Medulla oblongata (tissue), 1 donor: ENCODE results near the gene NFIC.
"Not testable (repeated sequence)": the region's sequence is repeated elsewhere in the genome, so short reads cannot be mapped to it uniquely, and the experiment has no call there.

ENCODE experiments used
- DNase-seq: peaks from one replicate; pipeline ENCODE4 v3.0.0-alpha.2; 2015; ENCODE audit errors: extremely low spot score

Gene NFIC

DNA sequence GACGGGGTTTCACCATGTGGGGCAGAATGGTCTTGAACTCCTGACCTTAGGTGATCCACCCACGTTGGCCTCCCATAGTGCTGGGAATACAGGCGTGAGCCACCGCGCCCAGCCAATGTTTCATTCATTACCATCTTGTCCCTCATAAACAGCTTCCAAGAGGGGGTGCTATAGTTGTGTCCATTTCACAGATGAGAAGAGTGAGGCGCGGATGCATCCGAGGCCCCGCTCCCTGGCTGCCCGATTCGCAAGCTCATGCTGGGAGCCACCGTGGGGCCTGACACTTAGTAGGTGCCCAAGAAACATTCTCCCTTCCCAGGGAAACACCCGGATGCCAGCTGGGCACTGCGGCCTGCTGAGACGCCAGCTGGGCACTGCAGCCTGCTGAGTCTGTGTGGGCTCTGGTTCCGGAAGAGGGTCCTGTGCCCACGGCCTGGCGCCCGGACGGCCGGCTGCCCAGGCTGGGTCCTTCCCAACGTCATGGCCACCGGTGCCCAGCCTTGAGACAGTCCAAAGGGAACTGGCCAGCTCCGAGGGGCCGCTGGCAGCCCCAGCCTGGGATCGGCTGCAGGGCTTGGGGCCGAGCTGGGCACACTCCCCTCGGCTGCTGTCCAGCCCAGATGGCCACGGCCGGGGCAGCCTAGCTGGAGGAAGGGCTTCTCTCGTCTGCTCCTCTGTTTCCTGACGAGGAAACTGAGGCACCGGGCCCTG, 54.7 kb downstream of the NFIC start:
- peak; percentile 76 for DNase-seq

DNA sequence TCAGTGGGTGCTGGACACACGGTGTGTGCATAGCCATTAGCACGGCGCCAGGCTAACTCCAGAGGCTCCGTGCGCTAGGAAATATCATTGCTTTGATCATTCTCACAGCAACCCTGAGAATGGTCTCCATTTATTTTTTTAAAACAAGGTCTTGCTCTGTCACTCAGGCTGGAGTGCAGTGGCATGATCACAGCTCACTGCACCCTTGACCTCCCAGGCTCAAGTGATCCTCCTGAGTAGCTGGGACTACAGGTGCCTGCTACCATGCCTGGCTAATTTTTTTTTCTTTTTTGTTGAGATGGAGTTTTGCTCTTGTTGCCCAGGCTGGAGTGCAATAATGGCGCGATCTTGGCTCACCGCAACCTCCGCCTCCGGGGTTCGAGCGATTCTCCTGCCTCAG, 55.3 kb downstream of the NFIC start:
- not testable (repeated sequence) for DNase-seq

DNA sequence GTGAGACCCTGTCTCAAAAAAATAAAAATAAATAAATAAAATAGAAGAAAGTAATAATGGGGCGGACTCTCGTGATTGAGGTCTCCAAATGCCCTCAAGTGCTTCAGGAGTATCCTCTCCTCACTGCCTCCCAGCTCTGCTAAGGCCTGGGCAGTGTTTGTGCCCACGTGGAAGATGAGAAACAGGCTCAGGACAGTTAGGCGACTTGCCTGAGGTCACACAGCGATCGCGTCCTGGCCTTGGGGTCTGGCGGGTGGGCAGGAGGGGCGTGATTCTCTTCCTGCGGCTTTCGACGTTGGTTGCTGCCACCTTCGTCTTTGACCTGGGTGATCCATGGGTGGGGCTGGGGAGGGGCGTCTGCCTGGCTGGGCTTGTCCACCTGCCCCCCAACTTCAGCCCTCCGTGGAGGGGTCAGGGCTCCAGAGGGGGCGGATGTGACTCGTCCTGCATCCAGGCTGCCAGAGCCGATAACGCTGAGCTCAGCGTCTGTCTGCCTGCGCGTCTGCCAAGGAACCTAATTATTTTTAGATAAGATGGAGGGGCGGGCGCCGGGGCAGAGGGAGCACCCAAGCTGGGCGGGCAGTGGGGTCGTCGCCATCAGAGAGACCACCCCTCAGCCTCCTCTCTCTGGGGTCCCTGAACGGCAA, 56.9 kb downstream of the NFIC start:
- DNase-seq = no peak

DNA sequence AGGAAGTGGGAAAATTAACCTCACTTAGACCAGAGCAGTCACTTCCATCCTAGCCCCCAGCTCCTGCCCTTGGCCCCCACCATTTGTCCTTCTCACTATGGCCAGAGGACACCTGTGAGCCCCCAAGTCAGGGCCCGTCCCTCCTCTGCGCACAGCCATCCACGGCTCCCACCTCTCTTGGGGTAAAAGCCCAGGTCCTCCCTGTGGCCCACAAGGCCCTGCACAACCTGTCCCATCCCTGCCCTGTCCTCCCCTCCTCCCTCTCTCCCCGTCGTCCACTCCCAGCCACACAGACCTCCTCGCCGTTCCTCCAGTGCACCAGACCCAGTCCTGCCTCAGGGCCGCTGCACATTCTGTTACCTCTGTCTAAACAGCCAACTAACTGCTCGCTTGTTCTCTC, 60.0 kb downstream of the NFIC start:
- DNase-seq = no peak

DNA sequence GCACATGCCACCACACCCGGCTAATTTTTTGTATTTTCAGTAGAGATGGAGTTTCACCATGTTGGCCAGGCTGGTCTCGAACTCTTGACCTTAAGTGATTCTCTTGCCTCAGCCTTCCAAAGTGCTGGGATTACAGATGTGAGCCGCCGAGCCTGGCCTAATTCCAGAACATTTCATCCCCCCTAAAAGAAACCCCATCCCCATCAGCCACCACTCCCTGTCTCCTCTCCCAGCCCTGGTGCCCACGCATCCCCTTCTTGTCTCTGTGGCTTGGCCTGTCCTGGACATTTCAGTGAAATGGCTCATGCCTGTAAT, 63.9 kb downstream of the NFIC start:
- DNase-seq = not testable (repeated sequence)

DNA sequence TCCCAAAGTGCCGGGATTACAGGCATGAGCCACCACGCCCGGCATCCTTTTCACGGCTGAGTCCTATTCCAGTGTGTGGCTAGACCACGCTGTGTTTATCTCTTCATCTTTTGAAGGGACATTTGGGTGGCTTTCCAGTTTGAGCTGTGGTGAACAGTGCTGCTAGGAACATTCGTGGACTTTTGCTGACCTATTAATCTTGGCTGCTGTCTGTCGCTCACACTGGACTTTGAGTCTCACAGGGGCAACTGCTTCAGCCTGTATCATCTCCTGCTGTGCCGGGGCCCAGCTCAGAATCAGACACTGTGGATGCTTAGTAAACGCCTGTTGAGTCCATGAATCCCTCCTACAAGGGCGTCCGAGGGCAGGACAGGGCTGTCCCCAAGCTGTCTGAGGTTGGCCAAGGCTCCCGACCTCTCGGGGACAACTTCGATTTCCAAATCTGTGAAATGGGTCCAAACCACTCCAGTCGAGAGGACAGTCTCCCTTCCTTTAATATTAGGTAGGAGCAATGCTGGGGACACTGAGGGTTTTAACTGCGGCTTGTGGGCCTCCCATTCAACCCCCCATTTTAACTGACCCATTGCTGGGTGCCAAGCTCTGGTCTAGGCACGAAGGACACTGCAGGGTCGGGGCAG, 65.5 kb downstream of the NFIC start:
- no peak for DNase-seq

DNA sequence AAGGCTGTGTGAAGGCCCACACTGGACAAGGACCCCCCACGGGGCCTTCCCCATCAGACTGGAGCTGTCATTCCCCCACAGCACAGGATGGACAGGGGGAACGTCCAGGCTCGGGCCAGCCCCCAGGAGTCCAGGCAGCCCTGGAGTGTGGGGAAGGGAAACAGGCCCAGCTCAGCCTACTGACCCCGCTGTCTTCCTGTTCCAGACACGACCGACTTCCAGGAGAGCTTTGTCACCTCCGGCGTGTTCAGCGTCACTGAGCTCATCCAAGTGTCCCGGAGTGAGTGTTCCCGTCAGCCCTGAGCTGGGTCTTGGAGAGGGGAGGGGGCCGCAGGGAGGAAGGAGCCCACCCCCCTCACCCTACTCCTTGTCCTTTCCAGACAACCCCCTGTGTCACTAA, 66.9 kb downstream of the NFIC start:
- no peak for DNase-seq

DNA sequence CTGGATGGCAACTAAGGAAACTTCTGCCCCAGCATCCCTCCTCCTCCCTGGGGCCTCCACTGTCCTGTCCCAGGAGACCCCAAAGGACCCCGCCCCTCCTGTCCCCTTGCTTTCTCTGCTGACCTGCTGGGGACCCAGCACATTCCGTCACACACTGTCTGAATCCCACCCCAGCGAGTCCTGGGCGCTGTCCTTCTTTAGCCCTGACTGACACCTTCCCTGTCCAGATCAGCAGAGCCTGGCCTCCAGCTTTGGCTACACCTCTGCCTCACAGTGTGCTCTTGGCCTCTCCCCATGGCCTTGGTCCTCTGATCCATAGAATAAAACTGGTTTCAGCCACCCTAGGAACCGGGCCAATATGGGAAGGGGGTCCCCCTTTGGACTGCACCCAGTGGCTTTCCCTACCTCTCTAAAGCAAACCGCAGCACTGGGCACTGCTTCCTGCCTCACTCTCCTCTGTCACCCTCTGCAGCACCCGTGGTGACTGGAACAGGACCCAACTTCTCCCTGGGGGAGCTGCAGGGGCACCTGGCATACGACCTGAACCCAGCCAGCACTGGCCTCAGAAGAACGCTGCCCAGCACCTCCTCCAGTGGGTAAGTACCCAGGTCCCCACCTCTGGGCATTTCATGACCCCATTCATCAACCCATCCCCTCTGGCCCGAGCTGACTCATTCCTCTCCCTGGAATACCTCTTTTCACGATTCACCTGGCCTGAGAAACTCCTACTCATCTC, 67.6 kb downstream of the NFIC start:
- no peak for DNase-seq

DNA sequence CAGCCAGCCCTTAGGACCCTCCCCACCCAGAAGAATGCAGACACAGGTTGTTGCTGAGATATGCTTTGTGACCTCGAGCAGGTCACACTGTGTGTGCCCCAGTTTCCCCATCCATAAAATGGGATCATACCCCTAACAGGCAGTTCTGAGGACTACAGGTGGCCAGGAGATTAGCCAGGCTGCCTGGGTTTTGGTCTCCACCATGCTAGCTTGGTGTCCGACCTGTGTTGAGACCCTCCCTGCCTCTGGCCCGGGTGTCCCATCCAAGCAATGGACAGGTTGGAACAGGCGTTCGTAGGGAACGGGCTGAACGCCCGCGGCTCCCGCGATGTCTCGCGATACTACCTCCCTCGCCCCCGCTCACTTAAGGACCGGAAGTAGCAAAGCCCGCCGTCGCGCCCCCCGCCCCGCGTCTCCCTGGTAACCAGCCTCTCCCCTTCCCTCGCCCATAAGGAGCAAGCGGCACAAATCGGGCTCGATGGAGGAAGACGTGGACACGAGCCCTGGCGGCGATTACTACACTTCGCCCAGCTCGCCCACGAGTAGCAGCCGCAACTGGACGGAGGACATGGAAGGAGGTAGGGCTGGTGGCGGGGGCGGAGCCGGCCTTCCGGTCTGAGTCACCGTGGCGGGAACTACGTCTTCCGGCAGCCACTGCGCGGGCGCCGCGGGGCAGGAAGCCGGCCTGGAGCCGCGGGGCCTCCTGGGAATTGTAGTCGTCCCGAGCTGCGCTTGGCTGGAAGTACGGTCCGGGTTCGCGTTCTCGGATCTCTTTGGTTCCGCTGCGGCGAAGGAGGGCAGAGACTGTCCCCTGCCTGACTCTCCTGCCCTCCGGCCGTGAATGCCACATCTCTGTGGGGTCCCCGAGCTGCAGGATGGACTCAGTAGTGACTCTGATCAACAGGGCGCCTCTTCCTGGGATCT, 68.5 kb downstream of the NFIC start:
- DNase-seq = peak; percentile 94

DNA sequence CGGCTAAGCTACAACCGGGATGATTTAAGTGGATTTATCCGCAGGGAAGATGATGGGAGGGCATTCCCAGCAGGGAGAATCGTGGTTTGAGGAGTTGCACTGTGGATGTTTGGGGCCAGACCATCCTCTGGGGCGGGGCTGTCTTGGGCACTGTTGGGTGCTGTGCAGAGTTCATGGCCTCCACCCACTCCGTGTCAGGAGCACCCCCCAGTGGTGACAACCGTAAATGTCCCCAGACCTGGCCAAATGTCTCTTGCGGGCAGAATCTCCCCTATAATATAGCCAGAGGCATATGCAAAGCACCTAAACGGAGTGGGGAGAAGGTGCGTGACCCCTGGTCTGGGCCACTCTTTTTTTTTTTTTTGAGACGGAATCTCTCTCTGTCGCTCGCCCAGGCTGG, 73.7 kb downstream of the NFIC start:
- DNase-seq = no peak

DNA sequence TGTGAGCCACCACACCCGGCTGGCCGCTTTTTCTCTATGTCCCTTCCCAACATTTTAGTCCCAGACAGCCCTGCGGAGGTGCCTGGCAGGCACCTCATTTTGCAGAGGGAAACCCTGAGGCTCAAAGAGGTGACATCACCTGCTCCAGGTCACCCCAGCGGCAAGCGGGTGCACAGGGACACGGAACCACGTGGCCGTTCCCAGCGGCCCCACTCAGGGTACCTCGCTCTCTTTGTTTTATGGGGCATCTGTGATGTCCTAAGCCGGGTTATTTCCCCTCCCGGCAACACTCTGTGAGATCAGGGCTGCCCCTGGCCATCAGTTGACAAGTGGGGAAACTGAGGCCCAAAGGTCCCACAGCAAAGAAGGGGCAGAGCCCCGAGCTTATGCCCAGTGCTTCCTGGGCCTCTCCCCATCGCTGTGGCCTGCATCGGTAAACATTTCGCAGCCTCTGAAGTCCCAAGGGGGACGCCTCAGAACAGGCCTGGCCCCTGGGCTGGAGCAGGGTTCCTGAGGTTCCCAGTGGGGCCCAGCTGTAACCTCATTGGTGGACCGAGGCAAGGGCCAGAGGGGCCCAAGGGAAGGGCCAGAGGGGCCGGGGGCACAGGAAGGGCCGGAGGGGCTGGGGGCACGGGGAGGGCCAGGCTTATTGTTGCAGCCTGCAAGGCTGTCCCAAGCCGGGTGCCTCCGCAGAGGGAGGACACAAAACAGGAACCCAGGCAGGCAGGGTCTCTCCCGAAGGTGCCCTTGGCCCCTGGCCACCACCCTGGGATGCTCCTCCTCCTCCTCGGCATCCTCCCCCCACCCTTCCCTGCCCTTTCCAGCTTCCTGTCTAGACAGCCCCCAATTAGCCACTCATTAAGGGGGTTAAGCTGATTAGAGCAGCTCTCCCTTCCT, 75.0 kb downstream of the NFIC start:
- no peak for DNase-seq

DNA sequence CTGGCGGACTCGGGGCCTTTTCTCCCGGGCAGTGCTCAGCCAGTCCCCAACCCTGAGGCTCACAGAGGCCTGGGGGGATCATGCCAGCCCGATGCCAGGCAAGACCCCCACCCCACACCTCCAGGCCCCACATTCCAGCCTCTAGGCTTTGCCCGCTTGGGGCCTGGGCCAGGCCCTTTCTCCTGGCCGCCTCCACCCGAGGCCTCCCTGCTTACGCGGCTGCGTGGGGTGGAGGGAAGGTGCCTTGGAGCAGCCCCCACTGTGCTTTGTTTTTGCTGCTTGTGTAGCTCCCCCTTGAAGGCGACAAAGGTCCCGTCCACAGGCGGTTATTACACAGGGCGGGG, 75.6 kb downstream of the NFIC start:
- no peak for DNase-seq

DNA sequence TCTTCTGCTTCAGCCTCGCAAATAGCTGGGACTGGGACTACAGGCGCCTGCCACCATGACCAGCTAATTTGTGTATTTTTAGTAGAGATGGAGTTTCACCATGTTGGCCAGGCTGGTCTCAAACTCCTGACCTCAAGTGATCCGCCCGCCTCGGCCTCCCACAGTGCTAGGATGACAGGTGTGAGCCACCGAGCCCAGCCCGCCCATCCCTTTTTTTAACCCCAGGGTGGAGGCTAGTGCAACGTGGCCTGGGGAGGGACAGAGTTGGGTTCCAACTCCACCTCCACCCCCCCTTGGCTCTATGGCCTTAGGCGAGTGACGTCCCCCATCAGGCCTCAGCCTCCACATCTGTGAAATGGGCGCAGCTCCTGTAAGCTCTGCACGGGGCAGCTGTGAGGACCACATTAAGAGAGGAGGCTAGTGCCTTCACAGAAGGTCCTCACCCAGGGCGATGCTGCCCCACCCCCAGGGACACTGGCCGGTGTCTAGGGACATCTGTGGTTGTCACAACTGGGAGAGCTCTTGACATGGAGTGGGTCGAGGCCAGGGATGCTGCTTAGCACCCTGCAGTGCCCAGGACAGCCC, 76.2 kb downstream of the NFIC start:
- no peak for DNase-seq

DNA sequence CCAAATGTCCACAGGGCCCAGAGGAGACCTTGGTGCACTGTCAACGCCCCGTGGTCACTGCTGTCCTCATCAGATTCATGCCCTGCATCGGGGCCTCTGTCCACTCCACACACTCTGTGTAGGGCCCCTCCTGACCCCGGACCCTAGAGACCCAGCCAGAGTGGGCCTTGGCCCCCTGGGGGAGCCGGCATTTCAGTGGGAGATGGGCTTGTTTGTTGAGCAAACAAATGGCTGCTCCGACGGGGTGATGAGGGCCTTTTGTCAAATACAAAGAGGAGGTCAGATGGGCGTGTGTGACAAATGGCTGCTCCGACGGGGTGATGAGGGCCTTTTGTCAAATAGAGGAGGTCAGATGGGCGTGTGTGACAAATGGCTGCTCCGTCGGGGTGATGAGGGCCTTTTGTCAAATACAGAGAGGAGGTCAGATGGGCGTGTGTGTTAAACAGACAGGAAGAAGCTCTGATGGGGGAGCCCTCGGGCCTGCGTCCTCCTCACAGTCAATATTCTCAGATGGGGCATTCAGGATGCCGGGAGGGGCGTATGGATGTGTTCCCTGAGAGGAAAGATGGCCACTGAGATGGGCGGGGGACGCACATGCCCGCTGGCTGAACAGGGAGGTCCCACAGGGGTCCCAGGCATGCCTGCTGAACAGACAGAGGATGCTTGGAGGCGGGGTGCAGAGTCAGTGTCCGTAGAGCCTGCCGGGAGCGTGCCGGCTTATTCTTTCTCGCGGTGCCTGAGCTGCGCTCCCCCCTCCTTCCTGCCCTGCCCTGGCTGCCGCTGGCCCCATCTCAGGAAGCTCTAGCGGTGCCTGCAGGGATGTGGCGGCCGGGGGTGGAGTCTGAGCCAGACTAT, 77.7 kb downstream of the NFIC start:
- no peak for DNase-seq

DNA sequence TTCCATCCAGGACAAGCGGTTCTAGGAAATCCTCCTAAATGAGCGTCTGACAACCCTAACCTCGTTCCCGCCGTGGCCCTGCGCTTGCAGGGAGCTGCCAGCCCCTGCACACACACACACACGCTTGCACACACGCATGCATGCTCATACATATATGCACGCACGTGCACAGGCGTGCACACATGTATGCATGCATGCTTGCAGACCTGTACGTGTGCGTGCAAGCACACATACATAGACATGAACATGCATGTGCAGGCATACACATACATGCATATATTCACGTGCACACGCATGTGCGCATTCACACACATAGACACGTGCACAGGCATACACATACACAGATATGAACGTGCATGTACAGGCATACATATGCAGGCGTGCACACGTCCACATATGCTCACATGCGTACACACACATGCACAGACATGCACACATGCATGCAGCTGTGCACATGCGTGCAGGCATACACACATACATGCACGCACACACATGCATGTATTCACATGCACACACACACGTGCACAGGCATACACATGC, 78.4 kb downstream of the NFIC start:
- DNase-seq = no peak

DNA sequence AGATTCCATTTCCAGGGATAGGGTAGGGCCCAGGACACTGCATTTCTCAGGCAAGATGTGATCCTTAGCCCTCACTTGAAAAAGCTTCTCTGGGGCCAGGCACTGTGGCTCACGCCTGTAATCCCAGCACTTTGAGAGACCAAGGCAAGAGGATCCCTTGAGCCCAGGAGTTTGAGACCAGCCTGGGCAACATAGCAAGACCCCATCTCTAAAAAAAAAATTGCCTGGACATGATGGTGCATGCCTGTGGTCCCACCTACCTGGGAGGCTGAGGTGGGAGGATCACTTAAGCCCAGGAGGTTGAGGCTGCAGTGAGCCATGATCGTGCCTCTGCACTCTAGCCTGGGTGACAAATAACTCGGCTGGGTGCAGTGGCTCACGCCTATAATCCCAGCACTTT, 80.3 kb downstream of the NFIC start:
- DNase-seq = not testable (repeated sequence)

DNA sequence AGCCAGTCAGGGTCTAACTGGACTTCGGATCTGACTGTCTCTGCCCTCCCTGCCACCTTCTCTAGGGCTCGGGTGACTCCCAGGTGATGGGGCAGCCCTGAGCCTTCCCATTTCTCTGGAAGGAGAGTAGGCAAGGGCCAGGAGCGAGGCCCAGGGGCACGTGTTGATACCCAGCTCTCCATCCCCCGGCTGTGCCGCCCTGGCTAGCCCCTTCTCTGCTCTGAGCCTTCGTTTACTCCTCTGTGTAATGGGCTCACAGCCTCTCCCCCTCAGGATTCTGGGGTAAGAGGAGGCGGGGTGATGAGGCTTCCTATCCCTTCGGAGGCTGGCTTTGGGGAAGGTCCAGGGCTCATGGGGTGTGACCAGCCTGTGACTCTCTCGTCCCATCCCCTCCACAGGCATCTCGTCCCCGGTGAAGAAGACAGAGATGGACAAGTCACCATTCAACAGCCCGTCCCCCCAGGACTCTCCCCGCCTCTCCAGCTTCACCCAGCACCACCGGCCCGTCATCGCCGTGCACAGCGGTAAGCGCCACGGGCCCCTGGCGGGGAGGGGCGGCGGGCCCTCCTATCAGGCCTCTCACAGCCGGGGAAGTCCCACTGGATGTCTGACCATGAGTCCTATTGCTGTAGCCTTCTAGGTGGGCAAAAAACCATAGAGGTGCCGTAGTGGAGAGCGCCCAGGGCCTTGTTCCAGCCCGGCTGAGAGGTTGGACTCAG, 82.4 kb downstream of the NFIC start:
- no peak for DNase-seq

DNA sequence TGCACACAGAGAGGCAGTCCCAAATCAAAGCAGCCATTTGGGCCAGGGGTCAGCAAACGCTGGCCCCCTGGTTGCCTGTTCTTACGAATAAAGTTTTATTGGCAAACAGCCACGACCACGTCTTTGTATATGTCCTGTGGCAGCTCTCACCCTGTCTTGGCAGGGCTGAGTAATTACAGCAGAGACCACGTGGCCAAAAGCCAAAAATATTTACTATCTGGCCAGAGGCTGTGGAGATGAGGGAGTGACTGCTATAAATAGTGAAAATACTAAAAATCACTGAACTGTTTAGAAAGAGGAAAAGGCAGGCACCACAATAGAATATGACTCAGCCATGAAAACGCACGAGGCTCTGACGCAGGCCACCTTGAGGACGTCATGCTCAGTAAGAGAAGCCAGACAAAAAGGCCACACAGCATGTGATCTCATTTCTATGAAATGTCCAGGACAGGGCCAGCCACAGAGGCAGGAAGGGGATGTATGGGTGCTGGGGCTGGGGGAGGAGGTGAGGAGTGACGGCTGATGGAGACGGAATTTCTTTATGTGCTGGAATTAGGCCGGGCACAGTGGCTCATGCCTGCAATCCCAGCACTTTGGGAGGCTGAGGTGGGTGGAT, 84.5 kb downstream of the NFIC start:
- DNase-seq = peak; percentile 52
